Measurements from ENCODE around the gene ICA1. TPM values are rescaled to one million over a fixed set of nuclear protein-coding genes. Genes with fewer than 3 reads are reported as not detected.

Gene ICA1
- total RNA-seq, 1 experiment from 2014 or later: not detected

DNA sequence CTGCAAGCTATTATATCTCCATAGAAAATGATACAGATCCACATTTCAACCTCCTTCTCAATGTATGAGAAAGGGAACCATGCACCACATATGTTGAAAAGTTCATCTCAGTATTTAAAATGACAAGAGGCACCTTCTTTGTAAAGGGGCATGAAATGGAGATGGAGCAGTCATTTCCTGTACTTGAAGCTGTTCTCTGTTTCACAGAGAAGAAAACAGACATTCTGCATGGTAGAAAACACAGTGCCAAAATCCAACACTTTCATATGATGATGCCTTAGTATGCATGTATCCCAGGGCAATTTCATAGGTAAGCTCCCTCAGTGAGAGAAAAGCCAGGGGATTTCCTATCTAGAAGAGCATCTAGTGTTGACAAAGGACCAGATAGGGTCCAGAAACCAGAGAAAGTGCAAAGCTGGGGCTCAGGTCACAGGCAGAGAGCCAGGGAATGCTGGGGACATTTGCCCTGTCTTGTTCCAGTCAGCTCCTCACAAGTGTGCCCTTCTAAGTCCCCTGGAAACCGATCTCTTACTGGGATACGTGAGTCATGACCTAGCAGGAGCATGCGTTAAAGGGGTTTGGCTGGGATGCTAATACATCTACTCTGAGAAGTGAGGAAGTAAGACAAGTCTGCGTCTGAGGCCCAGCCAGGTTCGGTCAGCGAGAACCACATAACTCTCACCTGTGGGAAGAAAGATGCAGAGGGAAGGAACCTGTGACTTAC is 118.7 kb downstream of the ICA1 start:
- ChIA-PET POLR2A (ENCODE audit: low non-redundant PET) (interaction anchor here (0.6 kb wide), 1 partner anchor 586 kb away, joined by 6 read pairs; no protein-coding TSS in a partner anchor), CTCF (no interaction called here)
- Histone ChIP-seq H3K27me3 (replicated peaks; ENCODE audit: insufficient read depth, low read depth, low read length, poor library complexity) (no peaks in the 10 kb centered on the region), H3K27ac (ENCODE audit: low read depth, low read length, poor library complexity, severe bottlenecking) (no peak overlapping the region), H3K36me3 (ENCODE audit: insufficient read depth, low read length, poor library complexity, severe bottlenecking) (no peaks in the 10 kb centered on the region), H3K9me3 (ENCODE audit: low read depth, low read length, poor library complexity, severe bottlenecking) (no peaks in the 10 kb centered on the region), H3K4me3 (ENCODE audit: low read depth, low read length, poor library complexity, severe bottlenecking) (no peak overlapping the region), H3K4me1 (ENCODE audit: insufficient read depth, low read length, poor library complexity, severe bottlenecking) (peaks cover 18% of the 10 kb centered on the region)
- DNase-seq (ENCODE audit: low spot score): no peak
- TF ChIP-seq, protein P1, sequence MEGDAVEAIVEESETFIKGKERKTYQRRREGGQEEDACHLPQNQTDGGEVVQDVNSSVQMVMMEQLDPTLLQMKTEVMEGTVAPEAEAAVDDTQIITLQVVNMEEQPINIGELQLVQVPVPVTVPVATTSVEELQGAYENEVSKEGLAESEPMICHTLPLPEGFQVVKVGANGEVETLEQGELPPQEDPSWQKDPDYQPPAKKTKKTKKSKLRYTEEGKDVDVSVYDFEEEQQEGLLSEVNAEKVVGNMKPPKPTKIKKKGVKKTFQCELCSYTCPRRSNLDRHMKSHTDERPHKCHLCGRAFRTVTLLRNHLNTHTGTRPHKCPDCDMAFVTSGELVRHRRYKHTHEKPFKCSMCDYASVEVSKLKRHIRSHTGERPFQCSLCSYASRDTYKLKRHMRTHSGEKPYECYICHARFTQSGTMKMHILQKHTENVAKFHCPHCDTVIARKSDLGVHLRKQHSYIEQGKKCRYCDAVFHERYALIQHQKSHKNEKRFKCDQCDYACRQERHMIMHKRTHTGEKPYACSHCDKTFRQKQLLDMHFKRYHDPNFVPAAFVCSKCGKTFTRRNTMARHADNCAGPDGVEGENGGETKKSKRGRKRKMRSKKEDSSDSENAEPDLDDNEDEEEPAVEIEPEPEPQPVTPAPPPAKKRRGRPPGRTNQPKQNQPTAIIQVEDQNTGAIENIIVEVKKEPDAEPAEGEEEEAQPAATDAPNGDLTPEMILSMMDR (conservative IDR thresholded peaks at IDR 0.05; ENCODE audit: low read depth, low read length): no peak
- no TSS peak for BruUV-seq (replicated peaks)
- intact Hi-C loops (cut with micrococcal nuclease; ENCODE audit: unreplicated experiment): no loop called here

GRCh38 chr7:8142477-8142876 is 119.5 kb downstream of the ICA1 start:
- intact Hi-C loops (cut with micrococcal nuclease; ENCODE audit: unreplicated experiment): no loop called here
- BruUV-seq (replicated peaks): no TSS peak
- TF ChIP-seq, protein P1 (conservative IDR thresholded peaks at IDR 0.05; ENCODE audit: low read depth, low read length): no peak
- no peak for TF ChIP-seq EZH2 (IDR thresholded peaks at IDR 0.05; ENCODE audit: borderline replicate concordance, low read depth, low read length, poor library complexity, severe bottlenecking)
- Histone ChIP-seq H3K27ac (ENCODE audit: low read depth, low read length, poor library complexity, severe bottlenecking) (no peak overlapping the region), H3K27me3 (replicated peaks; ENCODE audit: insufficient read depth, low read depth, low read length, poor library complexity) (no peaks in the 10 kb centered on the region), H3K4me3 (ENCODE audit: low read depth, low read length, poor library complexity, severe bottlenecking) (no peak overlapping the region), H3K4me1 (ENCODE audit: insufficient read depth, low read length, poor library complexity, severe bottlenecking) (peaks cover 10% of the 10 kb centered on the region), H3K9me3 (ENCODE audit: low read depth, low read length, poor library complexity, severe bottlenecking) (no peaks in the 10 kb centered on the region), H3K36me3 (ENCODE audit: insufficient read depth, low read length, poor library complexity, severe bottlenecking) (no peaks in the 10 kb centered on the region)
- no peak for DNase-seq (ENCODE audit: low spot score)
- CTCF ChIA-PET: no interaction called here
- POLR2A ChIA-PET (ENCODE audit: low non-redundant PET): no interaction called here

- Histone ChIP-seq H3K9me3 (ENCODE audit: low read depth, low read length, poor library complexity, severe bottlenecking) (no peaks in the 10 kb centered on the region), H3K27me3 (replicated peaks; ENCODE audit: insufficient read depth, low read depth, low read length, poor library complexity) (no peaks in the 10 kb centered on the region), H3K4me1 (ENCODE audit: insufficient read depth, low read length, poor library complexity, severe bottlenecking) (no peaks in the 10 kb centered on the region), H3K36me3 (ENCODE audit: insufficient read depth, low read length, poor library complexity, severe bottlenecking) (no peaks in the 10 kb centered on the region), H3K27ac (ENCODE audit: low read depth, low read length, poor library complexity, severe bottlenecking) (no peak overlapping the region), H3K4me3 (ENCODE audit: low read depth, low read length, poor library complexity, severe bottlenecking) (no peak overlapping the region)
- CTCF ChIA-PET: no interaction called here
- DNase-seq (ENCODE audit: low spot score): no peak
- BruUV-seq (replicated peaks): no TSS peak
- no peak for TF ChIP-seq EZH2 (IDR thresholded peaks at IDR 0.05; ENCODE audit: borderline replicate concordance, low read depth, low read length, poor library complexity, severe bottlenecking)
- TF ChIP-seq, protein P1 (conservative IDR thresholded peaks at IDR 0.05; ENCODE audit: low read depth, low read length): no peak
- intact Hi-C loops (cut with micrococcal nuclease; ENCODE audit: unreplicated experiment): no loop called here
- POLR2A ChIA-PET (ENCODE audit: low non-redundant PET): no interaction called here
These were observed 120.9 kb downstream of the ICA1 start for GRCh38 chr7:8141070-8141469.

Measured in A673 (cell line).